Right lobe of liver (tissue), 6 donors: ENCODE measurements around the gene E2F1. TPM values are rescaled to one million over a fixed set of nuclear protein-coding genes. Genes with fewer than 3 reads are reported as not detected.

Experiments used
- ATAC-seq, 4 donors: fragments of 200-7000 bp; cut with Tn5 transposase; one replicate each; pipeline ENCODE4 v1.9.1; 2020; ENCODE audit warnings: mild to moderate bottlenecking in 4 of 4, moderate library complexity in 4 of 4
- DNase-seq, 3 donors: peaks; one replicate each; pipeline ENCODE4 v3.0.0-alpha.2; 2020
- H3K27ac ChIP-seq, 3 donors: fragments of 200-600 bp; one replicate each; pipeline ENCODE4 v1.8.0; 2022
- H3K27me3 ChIP-seq, 2 donors: fragments of 200-600 bp; one replicate each; pipeline ENCODE4 v1.8.0; 2022
- H3K36me3 ChIP-seq, 4 donors: fragments of 200-600 bp; sonication (generic) in 1 of 4; one replicate each; pipeline versions ENCODE4 v1.5.1 to v1.8.0; 2017 to 2022; ENCODE audit warnings: control low read depth in 1 of 4
- H3K4me1 ChIP-seq, 4 donors: fragments of 200-600 bp; sonication (generic) in 1 of 4; one replicate each; pipeline versions ENCODE4 v1.5.1 to v1.8.0; 2017 to 2022; ENCODE audit warnings: control low read depth in 1 of 4
- H3K4me3 ChIP-seq, 3 donors: fragments of 200-600 bp; one replicate each; pipeline ENCODE4 v1.8.0; 2022
- H3K9me3 ChIP-seq, 4 donors: fragments of 200-600 bp; sonication (generic) in 1 of 4; one replicate each; pipeline versions ENCODE4 v1.5.1 to v1.8.0; 2017 to 2022; ENCODE audit warnings: control low read depth in 1 of 4
- POLR2A ChIP-seq: fragments of 450-650 bp; IDR thresholded peaks from one replicate; pipeline ENCODE4 v1.6.1; 2017; ENCODE audit warnings: antibody characterized with exemption, mild to moderate bottlenecking
- WGBS: methylation state at CpG from one replicate; pipeline ENCODE4 v1.1.6; 2018; ENCODE audit warnings: low coverage, low lambda C conversion rate; ENCODE audit not compliant: insufficient coverage; ENCODE audit errors: missing lambda C conversion rate; 5-methylcytosine and 5-hydroxymethylcytosine counted together
- intact Hi-C, 2 donors: fragments of 100-400 bp; cut with DNase I; formaldehyde crosslinking; loops; one replicate each; pipeline versions ENCODE4 v1.11.2 to v1.14.1; 2022
- total RNA-seq, 6 experiments: library from RNA; depleted of rRNA in 2 of 6; stranded (reverse); fragments of >200 nt in 2 of 6; fragmentation: NEBNext Ultra II Directional in 3 of 6; extraction: Animal tissue kit (Norgen Biotek cat#: 25700) in 3 of 6; gene quantifications; one replicate each; pipeline versions ENCODE4 v1.1.0 to v1.2.4, GENCODE V29; 2016 to 2023
- TF ChIP-seq, protein P1 (sequence below), 4 donors: fragments of 200-600 bp in 3 of 4; fragments of 450-650 bp in 1 of 4; IDR thresholded peaks; one replicate each; pipeline versions ENCODE4 v1.5.1 to v1.8.0; 2016 to 2022; ENCODE audit warnings: antibody characterized with exemption in 4 of 4, mild to moderate bottlenecking in 2 of 4
- donor health status: DM: no; HTN: yes; CAD: no.
- donor health status: DM: no; HTN: no; CAD: no.
- donor health status: DM: no; HTN: no; CAD: no.
- donor health status: DM: no; HTN: yes; CAD: no.
- donor health status: DM: no; HTN: yes; CAD: no.

The E2F1 gene
- total RNA-seq, 6 experiments from 2014 or later = 0.24 to 8.8 (median 0.77) TPM

DNA sequence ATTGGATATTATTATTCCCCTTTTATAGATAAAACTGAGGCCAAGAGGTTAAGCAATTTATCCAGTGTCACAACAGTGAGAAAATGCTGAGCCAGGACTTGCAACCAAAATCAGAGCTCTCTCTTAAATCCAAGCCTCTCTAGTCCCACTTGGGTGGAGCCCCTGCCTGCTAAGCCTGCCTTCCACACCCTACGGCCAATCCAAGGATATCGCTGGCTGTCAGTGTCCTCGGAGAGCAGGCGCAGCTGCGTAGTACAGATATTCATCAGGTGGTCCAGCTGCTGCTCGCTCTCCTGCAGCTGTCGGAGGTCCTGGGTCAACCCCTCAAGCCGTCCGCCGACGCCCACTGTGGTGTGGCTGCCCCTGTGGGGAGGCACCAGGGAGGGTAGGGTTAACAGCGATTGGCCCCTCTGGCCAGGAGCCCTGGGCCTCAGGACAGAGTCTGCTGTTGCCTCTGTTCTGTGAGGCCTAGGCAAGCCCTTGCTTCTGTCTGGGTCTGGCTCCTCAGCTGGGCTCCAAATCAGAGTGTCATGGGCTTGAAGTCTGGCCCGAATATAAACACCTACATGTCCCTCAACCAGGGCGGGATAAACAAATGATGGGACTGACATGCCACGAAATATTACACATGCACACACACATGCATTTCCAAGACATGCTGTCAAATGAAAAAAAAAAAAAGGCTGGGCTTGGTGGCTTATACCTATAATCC, 8.0 kb downstream of the E2F1 start:
- no peak for ATAC-seq
- TF ChIP-seq, protein P1, sequence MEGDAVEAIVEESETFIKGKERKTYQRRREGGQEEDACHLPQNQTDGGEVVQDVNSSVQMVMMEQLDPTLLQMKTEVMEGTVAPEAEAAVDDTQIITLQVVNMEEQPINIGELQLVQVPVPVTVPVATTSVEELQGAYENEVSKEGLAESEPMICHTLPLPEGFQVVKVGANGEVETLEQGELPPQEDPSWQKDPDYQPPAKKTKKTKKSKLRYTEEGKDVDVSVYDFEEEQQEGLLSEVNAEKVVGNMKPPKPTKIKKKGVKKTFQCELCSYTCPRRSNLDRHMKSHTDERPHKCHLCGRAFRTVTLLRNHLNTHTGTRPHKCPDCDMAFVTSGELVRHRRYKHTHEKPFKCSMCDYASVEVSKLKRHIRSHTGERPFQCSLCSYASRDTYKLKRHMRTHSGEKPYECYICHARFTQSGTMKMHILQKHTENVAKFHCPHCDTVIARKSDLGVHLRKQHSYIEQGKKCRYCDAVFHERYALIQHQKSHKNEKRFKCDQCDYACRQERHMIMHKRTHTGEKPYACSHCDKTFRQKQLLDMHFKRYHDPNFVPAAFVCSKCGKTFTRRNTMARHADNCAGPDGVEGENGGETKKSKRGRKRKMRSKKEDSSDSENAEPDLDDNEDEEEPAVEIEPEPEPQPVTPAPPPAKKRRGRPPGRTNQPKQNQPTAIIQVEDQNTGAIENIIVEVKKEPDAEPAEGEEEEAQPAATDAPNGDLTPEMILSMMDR (IDR thresholded peaks at IDR 0.05) = no peak
- TF ChIP-seq POLR2A = no peak

DNA sequence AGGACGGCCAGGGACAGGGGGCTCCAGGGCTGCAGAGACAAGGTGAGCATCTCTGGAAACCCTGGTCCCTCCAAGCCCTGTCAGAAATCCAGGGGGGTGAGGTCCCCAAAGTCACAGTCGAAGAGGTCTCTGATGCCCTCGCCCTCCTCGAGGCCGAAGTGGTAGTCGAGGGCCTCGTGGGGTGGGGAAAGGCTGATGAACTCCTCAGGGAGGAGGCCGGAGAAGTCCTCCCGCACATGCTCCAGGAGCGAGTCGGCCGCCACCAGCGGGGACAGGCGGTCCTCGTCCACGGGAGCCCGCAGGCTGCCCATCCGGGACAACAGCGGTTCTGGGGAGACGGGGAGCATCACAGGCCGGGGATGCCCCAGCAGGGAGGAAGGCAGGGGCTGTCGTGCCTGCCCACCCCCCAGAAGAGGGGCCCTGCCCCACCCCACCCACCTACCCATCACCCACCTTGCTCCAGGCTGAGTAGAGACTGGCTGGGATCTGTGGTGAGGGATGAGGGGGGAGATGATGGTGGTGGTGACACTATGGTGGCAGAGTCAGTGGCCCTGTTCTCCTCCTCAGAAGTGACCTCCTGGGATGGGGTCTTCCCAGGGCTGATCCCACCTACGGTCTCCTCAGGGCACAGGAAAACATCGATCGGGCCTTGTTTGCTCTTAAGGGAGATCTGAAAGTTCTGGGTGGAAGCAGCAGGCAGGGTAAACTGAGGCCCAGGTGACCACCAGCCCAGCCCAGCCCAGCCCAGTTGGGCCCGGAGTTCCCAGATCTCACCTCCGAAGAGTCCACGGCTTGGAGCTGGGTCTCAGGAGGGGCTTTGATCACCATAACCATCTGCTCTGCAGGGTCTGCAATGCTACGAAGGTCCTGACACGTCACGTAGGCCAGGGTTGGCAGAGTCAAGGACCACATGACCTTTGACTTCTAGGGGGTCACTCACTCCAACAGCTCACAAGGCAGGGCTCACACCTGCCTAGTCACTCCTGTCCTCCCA, 9.2 kb downstream of the E2F1 start:
- Histone ChIP-seq H3K9me3 (no peaks in the 10 kb centered on the region), H3K4me3 (no peak overlapping the region), H3K27me3 (no peaks in the 10 kb centered on the region), H3K36me3 (no peaks in the 10 kb centered on the region), H3K4me1 (peaks cover 0 to 11% (median 0%) of the 10 kb centered on the region in 4 donors), H3K27ac (no peak overlapping the region)
- DNase-seq = peak in 1 of 3 donors; percentile 20
- intact Hi-C loops = loop anchor here in 1 of 2 donors (10.0 kb wide), 1 partner anchor 48 kb away; the partner anchor contains the start of gene PXMP4
- WGBS = 95% methylated on average over 22 of the region's 31 CpGs
- TF ChIP-seq POLR2A = no peak
- TF ChIP-seq, protein P1 (IDR thresholded peaks at IDR 0.05) = no peak
- ATAC-seq = no peak

More for the DNA sequence above, 8.0 kb downstream of the E2F1 start:
- intact Hi-C loops = loop anchor here in 1 of 2 donors (10.0 kb wide), 1 partner anchor 47 kb away; the partner anchor contains the start of gene PXMP4
- H3K27me3 ChIP-seq = no peaks in the 10 kb centered on the region
- WGBS = 94% methylated on average over 8 of the region's 15 CpGs
- no peak for DNase-seq
- no peak overlapping the region for H3K27ac ChIP-seq
- H3K4me3 ChIP-seq = no peak overlapping the region
- no peaks in the 10 kb centered on the region for H3K36me3 ChIP-seq
- H3K4me1 ChIP-seq = peaks cover 0 to 9% (median 0%) of the 10 kb centered on the region in 4 donors
- H3K9me3 ChIP-seq = no peaks in the 10 kb centered on the region

DNA sequence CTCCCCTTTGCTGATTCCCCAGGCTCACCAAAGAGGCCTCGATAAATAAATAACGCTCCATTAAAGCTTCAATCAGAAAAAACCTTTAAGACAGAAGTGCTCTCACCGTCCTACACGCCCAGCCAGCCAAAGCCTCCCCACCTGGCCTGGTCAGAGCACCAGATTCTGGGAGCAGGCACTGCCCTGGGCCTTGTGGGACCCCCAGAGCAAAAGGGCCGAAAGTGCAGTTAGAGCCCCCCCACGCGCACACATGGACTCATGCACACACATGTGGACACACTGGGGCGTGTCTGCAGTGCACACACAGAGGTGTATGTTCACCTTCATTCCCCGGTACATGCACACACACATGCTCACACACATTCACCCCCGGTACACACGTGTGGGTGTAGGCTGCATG, 10.1 kb downstream of the E2F1 start:
- Histone ChIP-seq H3K27me3 (no peaks in the 10 kb centered on the region), H3K9me3 (no peaks in the 10 kb centered on the region), H3K4me1 (peaks cover 0 to 11% (median 0%) of the 10 kb centered on the region in 4 donors), H3K27ac (no peak overlapping the region), H3K36me3 (no peaks in the 10 kb centered on the region), H3K4me3 (no peak overlapping the region)
- ATAC-seq (no peak), DNase-seq (no peak)
- intact Hi-C loops = loop anchor here in 1 of 2 donors (10.0 kb wide), 1 partner anchor 49 kb away; the partner anchor contains the start of gene PXMP4
- TF ChIP-seq, protein P1 (IDR thresholded peaks at IDR 0.05) = no peak
- no peak for TF ChIP-seq POLR2A
- 90% methylated on average over 3 of the region's 11 CpGs for WGBS

DNA sequence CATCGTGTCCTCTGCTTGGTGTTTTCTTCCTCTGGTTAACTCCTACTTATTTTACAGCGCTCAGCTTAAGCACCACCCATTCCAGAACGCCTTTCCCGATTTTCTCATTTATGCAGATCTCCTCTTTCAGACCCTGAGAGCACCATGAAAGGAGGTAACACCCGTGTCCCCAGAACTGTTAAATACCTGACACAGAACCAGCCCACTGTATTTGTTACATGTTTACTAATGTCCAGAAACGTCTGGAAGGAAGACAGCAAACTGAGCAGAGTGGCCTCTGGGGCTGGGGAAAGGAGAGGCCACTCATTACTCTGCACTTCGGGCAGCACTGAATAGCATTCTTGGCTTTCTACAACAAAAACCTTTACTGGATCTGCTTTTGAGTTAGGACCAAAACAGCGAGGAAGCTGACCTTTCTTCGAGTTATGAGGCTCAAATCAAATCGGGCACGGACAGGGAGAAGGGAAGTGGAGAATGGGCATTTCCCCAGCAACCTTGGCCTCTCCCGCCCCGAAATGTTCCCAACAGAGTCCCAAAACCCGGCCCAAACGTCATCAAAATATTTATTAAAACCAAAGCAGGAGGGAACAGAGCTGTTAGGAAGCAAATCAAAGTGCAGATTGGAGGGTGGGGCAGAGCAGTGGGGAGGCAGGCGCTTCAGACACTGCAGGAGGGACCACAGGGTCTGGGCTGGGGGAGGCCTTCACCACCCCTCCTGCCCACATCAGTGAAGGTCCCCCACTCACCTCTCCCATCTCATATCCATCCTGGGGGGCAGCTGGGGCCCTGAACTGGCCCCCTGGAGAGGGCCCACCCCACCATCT, 10.8 kb downstream of the E2F1 start:
- 57% methylated on average over 15 of the region's 16 CpGs for WGBS
- Histone ChIP-seq H3K4me1 (peaks cover 0 to 11% (median 0%) of the 10 kb centered on the region in 4 donors), H3K9me3 (no peaks in the 10 kb centered on the region), H3K36me3 (peaks cover 0 to 1% (median 0%) of the 10 kb centered on the region in 4 donors), H3K27ac (peak overlapping the region in 2 of 3 donors; percentile 30 to 75), H3K4me3 (peak overlapping the region in 1 of 3 donors; percentile 79), H3K27me3 (no peaks in the 10 kb centered on the region)
- no peak for ATAC-seq
- intact Hi-C loops = loop anchor here in 1 of 2 donors (10.0 kb wide), 1 partner anchor 49 kb away; the partner anchor contains the start of gene PXMP4
- TF ChIP-seq, protein P1 (IDR thresholded peaks at IDR 0.05) = no peak
- no peak for TF ChIP-seq POLR2A
- DNase-seq = no peak
